ENCODE data around the gene KCNK4. TPM values are rescaled to one million over a fixed set of nuclear protein-coding genes. Genes with fewer than 3 reads are reported as not detected.

KCNK4 gene
- total and polyA plus RNA-seq, 2 donors (not counting 3 experiments of a cell fraction or from before 2014, with no cell fraction given), result 0.06 to 0.44 TPM

DNA sequence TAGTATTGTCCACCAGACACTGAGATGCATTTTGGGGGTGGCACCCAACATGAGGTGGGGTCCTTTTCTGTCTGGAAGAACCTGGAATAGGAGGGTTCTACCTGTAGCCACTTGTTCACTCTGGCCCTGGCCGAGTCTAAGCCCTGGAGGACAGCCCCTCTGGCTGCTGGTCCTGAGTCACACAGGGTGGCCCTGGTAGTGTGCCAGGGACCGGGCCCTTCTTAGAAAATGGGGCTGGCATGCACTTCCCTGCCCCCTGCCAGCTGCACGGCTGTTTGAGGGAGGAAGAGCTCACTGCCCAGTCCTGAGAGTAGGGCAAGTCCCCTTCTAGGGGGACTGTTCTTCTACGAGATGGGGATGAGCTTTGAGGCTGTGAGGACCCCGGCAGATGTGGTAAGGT lies 37.6 kb upstream of the KCNK4 start:
- no peak overlapping the region for H3K4me2 ChIP-seq (ENCODE audit: insufficient read depth, low read length)
- H3K4me1 ChIP-seq (ENCODE audit: control insufficient read depth, extremely low read depth, insufficient read depth, low read length), result peaks cover 24% of the 10 kb centered on the region
- FAIRE-seq (no peak), DNase-seq (ENCODE audit: low read depth, low spot score) (no peak)
- no peaks in the 10 kb centered on the region for H3K9me1 ChIP-seq (replicated peaks; ENCODE audit: control insufficient read depth, extremely low read depth, insufficient read depth, low read length)
- no peaks in the 10 kb centered on the region for H3K27me3 ChIP-seq (ENCODE audit: control insufficient read depth in 2 of 2, insufficient read depth in 2 of 2, low read length in 2 of 2)
- dilution Hi-C loops (cut with MboI; ENCODE audit: extremely low pct_ligation_motif_present, low sequenced_read_pairs) (no loop called here), intact Hi-C loops (cut with micrococcal nuclease) (no loop called here)
- H3K36me3 ChIP-seq (ENCODE audit: control insufficient read depth in 2 of 2, extremely low read depth in 1 of 2, insufficient read depth in 2 of 2, low read length in 2 of 2), result peaks cover 2 to 20% of the 10 kb centered on the region in 2 experiments
- H3K27ac ChIP-seq (ENCODE audit: insufficient read depth, low read depth, low read length), result no peak overlapping the region
- H3K79me2 ChIP-seq (ENCODE audit: control insufficient read depth, insufficient read depth, low read length), result peaks cover 32% of the 10 kb centered on the region
- no peak overlapping the region for H3K4me3 ChIP-seq (replicated peaks in 1 of 3; ENCODE audit: insufficient read depth in 1 of 3, low read depth in 1 of 3, low read length in 3 of 3)
- H4K20me1 ChIP-seq (replicated peaks; ENCODE audit: control insufficient read depth, extremely low read depth, insufficient read depth, low read length), result no peaks in the 10 kb centered on the region
- TF ChIP-seq JUN (IDR thresholded peaks at IDR 0.05; ENCODE audit: borderline replicate concordance, insufficient read depth, insufficient read length, low read depth) (no peak), FOS (IDR thresholded peaks at IDR 0.05; ENCODE audit: borderline replicate concordance, insufficient read depth, low read length) (no peak), POLR2A (IDR thresholded peaks at IDR 0.05; ENCODE audit: low read depth, low read length) (no peak), MYC (IDR thresholded peaks at IDR 0.05; ENCODE audit: low read depth, low read length) (no peak), POLR2AphosphoS5 (IDR thresholded peaks at IDR 0.05; ENCODE audit: insufficient read depth, low read depth, low read length) (no peak), EZH2 (IDR thresholded peaks at IDR 0.05; ENCODE audit: borderline replicate concordance, low read depth, low read length, severe bottlenecking) (no peak), GATA2 (IDR thresholded peaks at IDR 0.05; ENCODE audit: insufficient read depth, insufficient read length, low read depth, low read length) (no peak)
- TF ChIP-seq, protein P1, sequence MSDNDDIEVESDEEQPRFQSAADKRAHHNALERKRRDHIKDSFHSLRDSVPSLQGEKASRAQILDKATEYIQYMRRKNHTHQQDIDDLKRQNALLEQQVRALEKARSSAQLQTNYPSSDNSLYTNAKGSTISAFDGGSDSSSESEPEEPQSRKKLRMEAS (IDR thresholded peaks at IDR 0.05; ENCODE audit: insufficient read depth, insufficient read length), result no peak
- TF ChIP-seq, protein P2, sequence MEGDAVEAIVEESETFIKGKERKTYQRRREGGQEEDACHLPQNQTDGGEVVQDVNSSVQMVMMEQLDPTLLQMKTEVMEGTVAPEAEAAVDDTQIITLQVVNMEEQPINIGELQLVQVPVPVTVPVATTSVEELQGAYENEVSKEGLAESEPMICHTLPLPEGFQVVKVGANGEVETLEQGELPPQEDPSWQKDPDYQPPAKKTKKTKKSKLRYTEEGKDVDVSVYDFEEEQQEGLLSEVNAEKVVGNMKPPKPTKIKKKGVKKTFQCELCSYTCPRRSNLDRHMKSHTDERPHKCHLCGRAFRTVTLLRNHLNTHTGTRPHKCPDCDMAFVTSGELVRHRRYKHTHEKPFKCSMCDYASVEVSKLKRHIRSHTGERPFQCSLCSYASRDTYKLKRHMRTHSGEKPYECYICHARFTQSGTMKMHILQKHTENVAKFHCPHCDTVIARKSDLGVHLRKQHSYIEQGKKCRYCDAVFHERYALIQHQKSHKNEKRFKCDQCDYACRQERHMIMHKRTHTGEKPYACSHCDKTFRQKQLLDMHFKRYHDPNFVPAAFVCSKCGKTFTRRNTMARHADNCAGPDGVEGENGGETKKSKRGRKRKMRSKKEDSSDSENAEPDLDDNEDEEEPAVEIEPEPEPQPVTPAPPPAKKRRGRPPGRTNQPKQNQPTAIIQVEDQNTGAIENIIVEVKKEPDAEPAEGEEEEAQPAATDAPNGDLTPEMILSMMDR (IDR thresholded peaks at IDR 0.05; ENCODE audit: extremely low read depth in 1 of 2, insufficient read depth in 1 of 2, low read depth in 1 of 2, low read length in 2 of 2), result no peak
- POLR2A ChIA-PET, result interaction anchor here (0.9 kb wide), 1 partner anchor 15 kb away, joined by 3 read pairs; no protein-coding TSS in a partner anchor
- H2AFZ ChIP-seq (ENCODE audit: low read depth, low read length), result no peak overlapping the region
- no peak overlapping the region for H3K9ac ChIP-seq (replicated peaks; ENCODE audit: extremely low read depth, insufficient read depth, low read length)
- BruUV-seq (replicated peaks), result no TSS peak
- H3K9me3 ChIP-seq (replicated peaks; ENCODE audit: control insufficient read depth, insufficient read depth, low read length), result no peaks in the 10 kb centered on the region
- CTCF ChIA-PET, result interaction anchor here (0.6 to 1.3 kb wide), 2 partner anchors 9 to 15 kb away, joined by 3 to 6 read pairs; no protein-coding TSS in a partner anchor

Measured in endothelial cell of umbilical vein (primary cell).